ENCODE measurements around the gene RRP7A.
"Not testable (repeated sequence)": the region's sequence is repeated elsewhere in the genome, so short reads cannot be mapped to it uniquely, and the experiment has no call there.

Gene RRP7A

DNA sequence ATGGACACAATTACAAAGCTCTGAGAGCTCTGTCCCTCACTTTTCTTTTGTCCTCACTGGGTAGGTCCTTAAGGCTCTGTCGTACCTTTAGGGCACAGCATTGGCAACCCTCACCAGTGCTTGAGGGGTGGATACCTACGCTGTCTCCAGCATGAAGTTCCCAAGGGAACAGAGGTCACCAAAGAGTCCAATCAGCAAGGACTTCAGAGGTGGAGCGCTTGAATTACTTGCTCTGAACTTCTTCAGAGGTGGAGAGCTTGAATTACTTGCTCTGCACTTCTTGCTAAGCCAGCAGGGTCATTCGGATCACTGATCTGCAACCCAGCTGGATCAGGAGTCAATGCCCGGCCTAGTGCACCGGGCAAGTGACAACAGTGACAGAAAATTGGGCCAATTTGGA, 35.1 kb downstream of the RRP7A start:
- TF ChIP-seq SP1 (IDR thresholded peaks at IDR 0.05) (no peak), FOXA1 (IDR thresholded peaks at IDR 0.05) (no peak), ARNT (IDR thresholded peaks at IDR 0.05) (no peak), CTBP1 (IDR thresholded peaks at IDR 0.05; ENCODE audit: borderline replicate concordance) (no peak)
- TF ChIP-seq, protein P1, sequence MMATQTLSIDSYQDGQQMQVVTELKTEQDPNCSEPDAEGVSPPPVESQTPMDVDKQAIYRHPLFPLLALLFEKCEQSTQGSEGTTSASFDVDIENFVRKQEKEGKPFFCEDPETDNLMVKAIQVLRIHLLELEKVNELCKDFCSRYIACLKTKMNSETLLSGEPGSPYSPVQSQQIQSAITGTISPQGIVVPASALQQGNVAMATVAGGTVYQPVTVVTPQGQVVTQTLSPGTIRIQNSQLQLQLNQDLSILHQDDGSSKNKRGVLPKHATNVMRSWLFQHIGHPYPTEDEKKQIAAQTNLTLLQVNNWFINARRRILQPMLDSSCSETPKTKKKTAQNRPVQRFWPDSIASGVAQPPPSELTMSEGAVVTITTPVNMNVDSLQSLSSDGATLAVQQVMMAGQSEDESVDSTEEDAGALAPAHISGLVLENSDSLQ (IDR thresholded peaks at IDR 0.05): no peak
- DNase-seq (ENCODE audit: extremely low spot score): no peak
- ChIA-PET CTCF (no interaction called here), POLR2A (interaction anchor here (0.6 kb wide), 1 partner anchor 165 kb away, joined by 3 read pairs; no protein-coding TSS in a partner anchor)

DNA sequence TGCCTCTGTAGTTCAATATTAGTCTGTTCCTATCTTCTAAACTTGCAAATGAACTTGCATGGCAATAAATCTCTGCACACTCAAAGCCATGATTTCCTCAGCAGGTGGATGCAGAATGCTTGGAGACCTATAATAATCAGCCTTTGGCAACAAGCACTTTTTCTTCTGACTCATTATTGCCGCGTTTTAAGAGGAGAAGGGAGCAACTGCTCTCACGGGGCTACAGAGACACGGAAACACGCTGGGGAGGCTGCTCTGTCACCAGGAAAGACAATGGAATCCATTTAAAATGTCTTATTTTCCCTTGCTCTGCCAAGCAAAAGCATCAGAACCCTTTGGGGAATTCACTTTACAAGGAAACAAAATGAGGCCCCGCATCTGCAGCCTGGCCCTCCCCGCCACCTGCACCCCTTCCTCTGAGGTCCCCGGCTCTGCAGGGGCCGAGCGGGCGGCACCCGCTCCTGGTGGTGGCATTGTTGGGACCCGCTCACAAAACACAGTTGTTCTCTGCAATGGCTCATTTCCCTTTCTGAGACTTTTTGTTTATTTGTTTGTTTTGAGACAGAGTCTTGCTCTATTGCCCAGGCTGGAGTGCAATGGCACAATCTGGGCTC, 35.9 kb downstream of the RRP7A start:
- POLR2A ChIA-PET; DNase-seq (ENCODE audit: extremely low spot score): not testable (repeated sequence)
- CTCF ChIA-PET: interaction anchor here (0.5 kb wide), 1 partner anchor 197 kb away, joined by 3 read pairs; no protein-coding TSS in a partner anchor

DNA sequence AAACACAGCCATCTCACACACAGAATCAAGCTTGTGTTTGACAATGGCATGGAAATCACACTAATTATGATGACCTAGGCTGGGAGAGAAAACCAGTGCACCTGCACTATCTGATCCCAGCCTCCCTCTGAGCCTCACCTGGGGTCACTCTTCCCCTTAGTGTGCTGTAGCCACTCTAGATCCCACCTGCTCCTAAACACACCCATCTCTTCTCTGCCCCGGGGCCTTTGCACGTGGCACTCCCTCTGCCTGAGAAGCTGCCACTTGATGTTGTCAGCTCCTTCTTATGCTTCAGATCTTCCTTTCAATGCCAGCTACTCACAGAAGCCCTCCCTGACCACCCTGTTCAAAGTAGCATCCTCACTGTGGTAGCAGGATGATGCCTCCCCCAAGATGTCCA, 44.5 kb downstream of the RRP7A start:
- ChIA-PET CTCF (interaction anchor here (0.6 to 1.5 kb wide), 2 partner anchors 13 to 17 kb away, joined by 3 to 6 read pairs; no protein-coding TSS in a partner anchor), POLR2A (no interaction called here)
- no peak for TF ChIP-seq NFRKB (IDR thresholded peaks at IDR 0.05)
- TF ChIP-seq SP1 (IDR thresholded peaks at IDR 0.05): no peak
- no peak for TF ChIP-seq TARDBP (IDR thresholded peaks at IDR 0.05)
- TF ChIP-seq L3MBTL2 (conservative IDR thresholded peaks at IDR 0.05): no peak
- TF ChIP-seq HDGF (IDR thresholded peaks at IDR 0.05; ENCODE audit: borderline replicate concordance): no peak
- DNase-seq (ENCODE audit: extremely low spot score): no peak

DNA sequence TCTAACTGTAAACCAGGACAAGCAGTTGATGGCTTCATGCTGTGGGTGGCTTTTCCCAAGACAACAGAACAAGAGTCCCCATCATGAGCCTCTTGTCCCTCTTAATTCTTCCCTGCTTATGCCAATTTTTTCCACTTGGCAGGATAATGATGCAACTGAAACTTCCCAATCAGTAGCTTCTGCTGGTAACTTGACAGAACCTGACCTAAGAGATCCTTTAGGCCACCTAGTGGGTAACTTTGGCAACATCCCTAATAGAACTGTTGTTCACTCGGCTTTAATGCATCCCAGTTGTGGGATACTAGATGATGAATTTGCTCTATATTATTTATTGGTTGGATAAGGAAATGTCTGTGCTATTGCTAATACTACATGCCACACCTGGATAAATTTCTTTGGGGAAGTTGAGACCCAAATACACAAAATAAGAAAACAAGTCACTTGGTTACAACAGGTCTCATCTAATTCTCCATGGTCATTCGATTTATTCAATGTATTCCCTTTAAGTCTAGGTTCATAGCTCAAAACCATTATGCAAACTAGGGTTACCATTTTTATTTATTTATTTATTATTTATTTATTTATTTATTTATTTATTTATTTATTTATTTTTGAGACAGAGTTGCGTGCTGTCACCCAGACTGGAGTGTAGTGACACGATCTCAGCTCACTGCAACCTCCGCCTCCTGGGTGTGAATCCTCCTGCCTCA, 46.0 kb downstream of the RRP7A start:
- DNase-seq (ENCODE audit: extremely low spot score): peak; percentile 61
- CTCF ChIA-PET: interaction anchor here (0.5 to 1.6 kb wide), 13 partner anchors 9 to 498 kb away, joined by 3 to 12 read pairs (median 5); partner anchors contain the start of gene NDUFA6
- no peak for TF ChIP-seq TARDBP (IDR thresholded peaks at IDR 0.05)
- TF ChIP-seq, protein P1 (IDR thresholded peaks at IDR 0.05): no peak
- POLR2A ChIA-PET: interaction anchor here (1.5 kb wide), 1 partner anchor 30 kb away, joined by 5 read pairs; no protein-coding TSS in a partner anchor

DNA sequence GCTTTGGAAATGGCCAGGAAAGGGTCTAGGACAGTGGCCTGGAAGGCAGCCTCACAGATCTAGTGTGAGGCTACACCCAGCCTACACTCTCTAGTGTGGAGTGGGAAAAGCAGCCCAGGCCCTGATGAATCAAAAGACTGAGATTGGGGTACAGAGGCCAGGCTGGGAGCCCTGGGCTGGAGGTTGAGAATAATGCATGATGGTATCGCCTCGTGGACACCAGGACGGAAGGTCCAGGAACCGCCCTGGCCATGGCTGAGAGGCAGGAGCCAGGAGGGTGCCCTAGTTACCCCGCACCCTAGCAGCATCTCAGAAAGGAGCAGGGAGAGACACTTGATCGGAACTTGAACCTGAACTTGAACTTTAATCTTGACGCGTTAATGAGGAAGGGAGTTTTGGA, 46.9 kb downstream of the RRP7A start:
- DNase-seq (ENCODE audit: extremely low spot score): no peak
- ChIA-PET CTCF (interaction anchor here (0.6 to 1.6 kb wide), 4 partner anchors 13 to 1658 kb away, joined by 3 to 12 read pairs (median 4); no protein-coding TSS in a partner anchor), POLR2A (interaction anchor here (0.7 to 1.5 kb wide), 2 partner anchors 11 to 29 kb away, joined by 3 to 5 read pairs; no protein-coding TSS in a partner anchor)
- TF ChIP-seq L3MBTL2 (conservative IDR thresholded peaks at IDR 0.05): no peak
- no peak for TF ChIP-seq FOXA1 (IDR thresholded peaks at IDR 0.05)
- TF ChIP-seq BHLHE40 (IDR thresholded peaks at IDR 0.05; ENCODE audit: borderline replicate concordance): no peak
- no peak for TF ChIP-seq CTBP1 (IDR thresholded peaks at IDR 0.05; ENCODE audit: borderline replicate concordance)
- no peak for TF ChIP-seq ELF4 (IDR thresholded peaks at IDR 0.05)
- no peak for TF ChIP-seq SP1 (IDR thresholded peaks at IDR 0.05)

DNA sequence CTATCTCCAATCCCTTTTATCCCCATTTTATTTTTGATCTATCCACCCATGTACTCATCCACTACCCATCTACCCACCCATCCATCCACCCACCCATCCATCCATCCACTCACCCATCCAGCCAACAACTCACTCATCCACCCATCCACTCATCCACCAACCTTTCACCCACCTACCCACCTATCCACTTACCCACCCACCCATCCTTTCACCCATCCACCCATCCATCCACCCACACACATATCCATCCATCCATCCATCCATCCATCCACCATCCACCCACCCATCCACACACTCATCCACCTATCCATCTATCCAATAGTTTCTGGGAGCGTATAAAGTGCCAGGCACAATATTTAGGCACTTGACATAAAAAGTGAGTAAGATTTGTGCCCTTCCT, 48.2 kb downstream of the RRP7A start:
- TF ChIP-seq HDGF (IDR thresholded peaks at IDR 0.05; ENCODE audit: borderline replicate concordance): no peak
- TF ChIP-seq ZNF384 (IDR thresholded peaks at IDR 0.05): no peak
- TF ChIP-seq, protein P1 (IDR thresholded peaks at IDR 0.05): no peak
- no peak for TF ChIP-seq ELF4 (IDR thresholded peaks at IDR 0.05)
- no peak for TF ChIP-seq ARNT (IDR thresholded peaks at IDR 0.05)
- no peak for TF ChIP-seq NFRKB (IDR thresholded peaks at IDR 0.05)
- no peak for TF ChIP-seq CTBP1 (IDR thresholded peaks at IDR 0.05; ENCODE audit: borderline replicate concordance)
- no peak for TF ChIP-seq TARDBP (IDR thresholded peaks at IDR 0.05)
- TF ChIP-seq L3MBTL2 (conservative IDR thresholded peaks at IDR 0.05): no peak
- no peak for TF ChIP-seq SP1 (IDR thresholded peaks at IDR 0.05)
- no peak for TF ChIP-seq FOXK2 (IDR thresholded peaks at IDR 0.05)
- ChIA-PET CTCF (no interaction called here), POLR2A (no interaction called here)
- DNase-seq (ENCODE audit: extremely low spot score): no peak

DNA sequence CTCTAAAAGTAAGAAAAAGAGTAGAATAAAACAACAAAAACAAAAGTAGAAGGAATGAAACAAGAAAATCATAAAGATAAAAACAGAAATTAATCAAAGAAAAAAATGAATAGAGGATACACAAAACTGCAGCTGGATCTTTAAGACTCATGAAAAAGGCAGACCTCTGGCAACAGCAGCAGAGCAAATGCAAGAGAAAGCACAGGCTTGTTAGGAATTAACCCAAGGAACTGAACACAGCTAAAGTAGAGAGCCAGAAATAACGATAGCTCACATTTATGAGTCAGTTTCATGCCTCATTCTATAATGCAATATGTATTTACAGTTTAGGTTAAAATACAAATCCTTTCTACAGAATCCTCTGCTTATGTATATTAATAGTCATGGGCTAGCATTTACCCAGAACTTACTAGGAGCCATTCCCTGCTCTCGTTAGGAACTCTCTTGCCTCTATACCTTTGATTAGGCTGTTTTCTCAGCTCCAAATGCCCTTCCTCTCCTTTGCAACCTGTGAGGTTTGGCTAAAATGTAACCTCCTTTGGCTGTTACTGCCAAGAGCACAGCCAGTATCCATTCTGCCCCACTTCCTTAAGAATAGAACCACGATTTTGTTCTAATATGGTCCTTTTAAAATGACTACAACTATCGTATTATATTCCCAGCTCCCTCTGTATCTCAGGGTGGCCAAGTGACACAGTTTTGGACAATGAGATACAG, 49.1 kb downstream of the RRP7A start:
- no peak for TF ChIP-seq FOXA1 (IDR thresholded peaks at IDR 0.05)
- no peak for TF ChIP-seq FOXK2 (IDR thresholded peaks at IDR 0.05)
- TF ChIP-seq BHLHE40 (IDR thresholded peaks at IDR 0.05; ENCODE audit: borderline replicate concordance): no peak
- no peak for TF ChIP-seq LEF1 (IDR thresholded peaks at IDR 0.05; ENCODE audit: borderline replicate concordance)
- TF ChIP-seq ZNF384 (IDR thresholded peaks at IDR 0.05): no peak
- TF ChIP-seq ELF4 (IDR thresholded peaks at IDR 0.05): no peak
- no peak for TF ChIP-seq CTBP1 (IDR thresholded peaks at IDR 0.05; ENCODE audit: borderline replicate concordance)
- TF ChIP-seq TARDBP (IDR thresholded peaks at IDR 0.05): no peak
- no peak for TF ChIP-seq L3MBTL2 (conservative IDR thresholded peaks at IDR 0.05)
- ChIA-PET POLR2A (interaction anchor here (0.6 to 1.0 kb wide), 2 partner anchors 12 to 154 kb away, joined by 3 read pairs; no protein-coding TSS in a partner anchor), CTCF (interaction anchor here (1.4 kb wide), 1 partner anchor 11 kb away, joined by 6 read pairs; no protein-coding TSS in a partner anchor)
- no peak for DNase-seq (ENCODE audit: extremely low spot score)
